KOPT-K1 (cell line): ENCODE data around the gene SMURF1.
"Not testable (repeated sequence)": the region's sequence is repeated elsewhere in the genome, so short reads cannot be mapped to it uniquely, and the experiment has no call there.

Experiments
- H3K27ac ChIP-seq: fragments of 200-600 bp; sonication (generic); 2 replicates; pipeline ENCODE4 v1.5.1; 2016; ENCODE audit warnings: antibody characterized with exemption, mild to moderate bottlenecking, low read depth, low read length; ENCODE audit not compliant: poor library complexity, severe bottlenecking
- H3K36me3 ChIP-seq: fragments of 200-600 bp; sonication (generic); 2 replicates; pipeline ENCODE4 v1.5.1; 2017; ENCODE audit warnings: antibody characterized with exemption, mild to moderate bottlenecking, low read length, moderate library complexity; ENCODE audit not compliant: insufficient read depth
- H3K9me3 ChIP-seq: fragments of 200-600 bp; sonication (generic); 2 replicates; pipeline ENCODE4 v1.5.1; 2017; ENCODE audit warnings: antibody characterized with exemption, low read length, mild to moderate bottlenecking; ENCODE audit not compliant: insufficient read depth, poor library complexity, severe bottlenecking

Gene SMURF1

GRCh38 chr7:99083068-99083651 lies 60.7 kb downstream of the SMURF1 start:
- Histone ChIP-seq H3K27ac (no peak overlapping the region), H3K9me3 (peaks cover 7% of the 10 kb centered on the region), H3K36me3 (no peaks in the 10 kb centered on the region)

GRCh38 chr7:99080679-99081078 lies 63.2 kb downstream of the SMURF1 start:
- Histone ChIP-seq H3K9me3 (no peaks in the 10 kb centered on the region), H3K27ac (no peak overlapping the region)

GRCh38 chr7:99079104-99079503 lies 64.8 kb downstream of the SMURF1 start:
- H3K9me3 ChIP-seq = no peaks in the 10 kb centered on the region
- H3K36me3 ChIP-seq = no peaks in the 10 kb centered on the region
- H3K27ac ChIP-seq = no peak overlapping the region

More at GRCh38 chr7:99080679-99081078, 63.2 kb downstream of the SMURF1 start:
- no peaks in the 10 kb centered on the region for H3K36me3 ChIP-seq

- H3K9me3 ChIP-seq = no peaks in the 10 kb centered on the region
- no peak overlapping the region for H3K27ac ChIP-seq
- H3K36me3 ChIP-seq = no peaks in the 10 kb centered on the region
These were observed 65.5 kb downstream of the SMURF1 start for GRCh38 chr7:99078416-99078815.

GRCh38 chr7:99076615-99077014 lies 67.3 kb downstream of the SMURF1 start:
- H3K27ac ChIP-seq = no peak overlapping the region
- H3K9me3 ChIP-seq = no peaks in the 10 kb centered on the region
- no peaks in the 10 kb centered on the region for H3K36me3 ChIP-seq

GRCh38 chr7:99073839-99074446 lies 70.0 kb downstream of the SMURF1 start:
- Histone ChIP-seq H3K27ac (no peak overlapping the region), H3K36me3 (no peaks in the 10 kb centered on the region), H3K9me3 (no peaks in the 10 kb centered on the region)

- Histone ChIP-seq H3K27ac (no peak overlapping the region), H3K36me3 (no peaks in the 10 kb centered on the region), H3K9me3 (no peaks in the 10 kb centered on the region)
These were observed 71.8 kb downstream of the SMURF1 start for GRCh38 chr7:99072126-99072525.

- no peaks in the 10 kb centered on the region for H3K9me3 ChIP-seq
- H3K36me3 ChIP-seq = no peaks in the 10 kb centered on the region
- H3K27ac ChIP-seq = no peak overlapping the region
These were observed 73.5 kb downstream of the SMURF1 start for GRCh38 chr7:99070361-99070760.

GRCh38 chr7:99061001-99061776 lies 82.7 kb downstream of the SMURF1 start:
- H3K27ac ChIP-seq = no peak overlapping the region
- no peaks in the 10 kb centered on the region for H3K9me3 ChIP-seq
- H3K36me3 ChIP-seq = peaks cover 9% of the 10 kb centered on the region; the same call in 1 of the 2 replicates

- H3K9me3 ChIP-seq = no peaks in the 10 kb centered on the region
- no peak overlapping the region for H3K27ac ChIP-seq
- peaks cover 71% of the 10 kb centered on the region for H3K36me3 ChIP-seq
These were observed 89.1 kb downstream of the SMURF1 start for GRCh38 chr7:99054781-99055180.

GRCh38 chr7:99050971-99051370 lies 92.9 kb downstream of the SMURF1 start:
- H3K27ac ChIP-seq = no peak overlapping the region
- peaks cover 95% of the 10 kb centered on the region for H3K36me3 ChIP-seq
- no peaks in the 10 kb centered on the region for H3K9me3 ChIP-seq

- peaks cover 93% of the 10 kb centered on the region for H3K36me3 ChIP-seq
- H3K27ac ChIP-seq = no peak overlapping the region
- no peaks in the 10 kb centered on the region for H3K9me3 ChIP-seq
These were observed 96.3 kb downstream of the SMURF1 start for GRCh38 chr7:99047526-99048077.

- Histone ChIP-seq H3K9me3 (no peaks in the 10 kb centered on the region), H3K36me3 (peaks cover 90% of the 10 kb centered on the region), H3K27ac (no peak overlapping the region)
These were observed 97.2 kb downstream of the SMURF1 start for GRCh38 chr7:99046722-99047121.

- H3K27ac ChIP-seq, H3K9me3 ChIP-seq: not testable (repeated sequence)
- H3K36me3 ChIP-seq = peaks cover 90% of the 10 kb centered on the region
These were observed 97.6 kb downstream of the SMURF1 start for GRCh38 chr7:99046262-99046661.

GRCh38 chr7:99044858-99045257 lies 99.0 kb downstream of the SMURF1 start:
- H3K27ac ChIP-seq, H3K9me3 ChIP-seq: not testable (repeated sequence)
- H3K36me3 ChIP-seq = peaks cover 90% of the 10 kb centered on the region
